RWPE1 (cell line): ENCODE results near the gene PITPNC1.

Source experiments
- CTCF ChIA-PET: fragments of 350-600 bp; sonication (Branson Sonifier 250); formaldehyde crosslinking; extraction: SDS; loops from one replicate; lab custom pipeline; 2021; lab: Yijun Ruan, JAX
- POLR2A ChIA-PET: fragments of 400-600 bp; formaldehyde crosslinking; extraction: SDS; loops from one replicate; lab custom pipeline; 2020; ENCODE audit warnings: antibody characterized with exemption; ENCODE audit not compliant: low non-redundant PET; lab: Yijun Ruan, JAX
- DNase-seq: peaks from one replicate; pipeline ENCODE4 v3.0.0; 2012; ENCODE audit warnings: low spot score
- H3K27ac ChIP-seq: fragments of 450-650 bp; 2 replicates; pipeline ENCODE4 v1.5.1; 2017
- TF ChIP-seq, protein P1 (sequence below): fragments of 450-650 bp; conservative IDR thresholded peaks from 2 replicates; pipeline ENCODE4 v1.5.1; 2017; ENCODE audit warnings: low read depth, mild to moderate bottlenecking

PITPNC1 gene

DNA sequence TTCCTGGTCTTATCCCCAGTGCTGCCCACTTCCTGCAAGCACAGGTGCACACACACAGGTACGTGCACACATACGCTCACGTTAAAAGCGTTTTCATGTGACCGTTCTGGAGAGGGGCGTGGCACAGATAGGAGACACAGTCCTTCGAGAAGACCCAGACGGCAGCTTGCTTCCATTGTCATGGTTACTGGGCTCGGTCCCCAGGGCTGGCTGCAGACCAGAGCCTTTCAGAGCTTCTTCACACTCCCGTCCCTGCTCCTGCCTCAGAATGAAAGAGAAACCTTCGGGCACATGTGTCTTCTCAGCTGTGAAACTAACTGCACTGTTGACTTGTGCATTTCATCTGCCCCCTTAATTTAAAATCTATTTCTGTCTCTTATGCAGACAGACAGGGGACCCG lies 154.2 kb downstream of the PITPNC1 start:
- ChIA-PET POLR2A (no interaction called here), CTCF (interaction anchor here (0.6 kb wide), 1 partner anchor 90 kb away, joined by 4 read pairs; no protein-coding TSS in a partner anchor)
- no peak overlapping the region for H3K27ac ChIP-seq
- TF ChIP-seq, protein P1, sequence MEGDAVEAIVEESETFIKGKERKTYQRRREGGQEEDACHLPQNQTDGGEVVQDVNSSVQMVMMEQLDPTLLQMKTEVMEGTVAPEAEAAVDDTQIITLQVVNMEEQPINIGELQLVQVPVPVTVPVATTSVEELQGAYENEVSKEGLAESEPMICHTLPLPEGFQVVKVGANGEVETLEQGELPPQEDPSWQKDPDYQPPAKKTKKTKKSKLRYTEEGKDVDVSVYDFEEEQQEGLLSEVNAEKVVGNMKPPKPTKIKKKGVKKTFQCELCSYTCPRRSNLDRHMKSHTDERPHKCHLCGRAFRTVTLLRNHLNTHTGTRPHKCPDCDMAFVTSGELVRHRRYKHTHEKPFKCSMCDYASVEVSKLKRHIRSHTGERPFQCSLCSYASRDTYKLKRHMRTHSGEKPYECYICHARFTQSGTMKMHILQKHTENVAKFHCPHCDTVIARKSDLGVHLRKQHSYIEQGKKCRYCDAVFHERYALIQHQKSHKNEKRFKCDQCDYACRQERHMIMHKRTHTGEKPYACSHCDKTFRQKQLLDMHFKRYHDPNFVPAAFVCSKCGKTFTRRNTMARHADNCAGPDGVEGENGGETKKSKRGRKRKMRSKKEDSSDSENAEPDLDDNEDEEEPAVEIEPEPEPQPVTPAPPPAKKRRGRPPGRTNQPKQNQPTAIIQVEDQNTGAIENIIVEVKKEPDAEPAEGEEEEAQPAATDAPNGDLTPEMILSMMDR = no peak
- no peak for DNase-seq

DNA sequence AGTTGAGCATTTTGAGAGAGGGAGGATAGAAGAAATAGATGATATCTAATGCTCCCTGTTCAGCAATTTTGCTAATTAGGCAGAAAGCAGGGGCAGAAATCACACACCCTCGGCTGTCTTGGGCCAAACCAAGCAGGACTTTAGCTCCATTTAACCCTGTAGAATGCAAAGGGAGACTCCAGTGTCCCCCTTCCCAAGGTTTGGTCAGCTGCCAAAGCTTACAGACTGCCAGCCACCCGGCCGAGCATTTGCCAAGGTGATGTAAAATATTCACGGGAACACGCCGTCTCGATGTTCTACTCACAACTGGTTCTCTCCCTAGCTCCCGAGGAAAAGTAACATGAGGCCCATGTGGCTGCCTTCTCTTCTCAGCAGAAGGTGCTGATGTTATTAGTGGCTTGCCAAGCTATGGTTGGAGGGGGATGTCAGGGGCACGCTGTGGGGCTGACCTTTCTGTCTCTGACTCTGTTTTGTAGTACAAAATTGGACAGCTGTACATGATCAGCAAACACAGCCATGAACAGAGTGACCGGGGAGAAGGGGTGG lies 155.3 kb downstream of the PITPNC1 start:
- POLR2A ChIA-PET = no interaction called here
- H3K27ac ChIP-seq = no peak overlapping the region
- TF ChIP-seq, protein P1 = no peak
- CTCF ChIA-PET = interaction anchor here (0.6 kb wide), 1 partner anchor 70 kb away, joined by 4 read pairs; no protein-coding TSS in a partner anchor
- DNase-seq = no peak

DNA sequence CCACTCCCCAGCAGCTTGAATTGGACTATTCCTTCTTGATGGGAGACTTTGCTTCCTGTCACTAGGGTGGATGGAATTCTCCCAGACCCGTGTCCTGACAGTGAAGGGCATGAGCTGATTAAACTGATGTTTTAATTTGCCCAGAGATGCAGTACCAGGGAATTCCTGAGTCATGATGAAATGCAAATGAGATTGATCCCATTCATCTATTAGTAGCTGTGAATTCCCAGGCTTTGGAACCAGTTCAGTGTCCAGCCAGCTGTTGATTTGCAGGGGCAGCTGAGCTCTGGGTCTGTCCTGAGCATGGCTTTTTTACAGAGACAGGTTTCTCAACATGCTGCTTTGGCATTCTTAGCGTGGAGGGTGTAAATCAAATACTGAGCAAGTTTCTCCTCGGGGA lies 157.9 kb downstream of the PITPNC1 start:
- ChIA-PET POLR2A (no interaction called here), CTCF (no interaction called here)
- H3K27ac ChIP-seq = no peak overlapping the region
- TF ChIP-seq, protein P1 = no peak
- DNase-seq = no peak

DNA sequence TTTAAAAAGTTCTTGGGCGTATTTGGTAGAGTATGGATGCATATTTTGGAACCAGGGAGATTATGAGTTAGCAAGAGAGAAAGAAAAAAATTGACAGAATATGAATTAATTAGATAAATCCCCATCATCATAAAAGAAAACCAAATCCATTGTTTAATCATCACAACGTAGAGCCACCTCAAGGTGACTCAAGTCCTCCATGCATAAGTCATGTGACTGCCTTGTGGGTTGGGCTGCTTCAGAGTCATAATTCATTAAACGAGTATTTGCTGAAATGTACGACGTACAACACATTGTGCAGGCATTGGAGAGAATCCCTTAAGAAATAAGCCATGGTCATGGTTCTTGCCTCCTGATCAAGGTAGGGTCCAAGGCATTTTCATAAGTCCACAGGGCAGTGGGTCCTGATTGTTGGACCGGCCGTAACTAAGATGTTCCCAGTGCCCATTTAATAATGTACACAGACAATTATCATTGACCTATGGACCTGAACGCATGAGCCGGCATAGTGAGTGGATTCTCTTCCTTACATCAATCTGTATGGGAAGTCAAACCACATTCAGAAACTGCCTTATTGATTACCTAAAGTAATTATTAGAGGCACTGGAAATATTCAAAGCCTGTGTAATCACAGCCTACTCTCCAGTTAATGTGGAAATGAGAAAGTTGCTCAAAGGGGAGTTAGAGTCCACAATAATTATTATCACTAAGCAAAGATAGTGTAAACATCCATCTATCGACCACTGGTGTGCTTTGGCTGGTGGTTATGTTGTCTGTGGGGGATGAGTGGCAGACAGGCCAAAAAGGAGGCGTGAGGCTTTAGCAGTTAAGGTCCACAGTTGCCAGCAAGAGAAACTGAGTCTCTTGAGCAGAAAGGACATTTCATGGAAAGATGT lies 165.4 kb downstream of the PITPNC1 start:
- DNase-seq = no peak
- TF ChIP-seq, protein P1 = no peak
- POLR2A ChIA-PET = no interaction called here
- CTCF ChIA-PET = no interaction called here
- H3K27ac ChIP-seq = no peak overlapping the region

DNA sequence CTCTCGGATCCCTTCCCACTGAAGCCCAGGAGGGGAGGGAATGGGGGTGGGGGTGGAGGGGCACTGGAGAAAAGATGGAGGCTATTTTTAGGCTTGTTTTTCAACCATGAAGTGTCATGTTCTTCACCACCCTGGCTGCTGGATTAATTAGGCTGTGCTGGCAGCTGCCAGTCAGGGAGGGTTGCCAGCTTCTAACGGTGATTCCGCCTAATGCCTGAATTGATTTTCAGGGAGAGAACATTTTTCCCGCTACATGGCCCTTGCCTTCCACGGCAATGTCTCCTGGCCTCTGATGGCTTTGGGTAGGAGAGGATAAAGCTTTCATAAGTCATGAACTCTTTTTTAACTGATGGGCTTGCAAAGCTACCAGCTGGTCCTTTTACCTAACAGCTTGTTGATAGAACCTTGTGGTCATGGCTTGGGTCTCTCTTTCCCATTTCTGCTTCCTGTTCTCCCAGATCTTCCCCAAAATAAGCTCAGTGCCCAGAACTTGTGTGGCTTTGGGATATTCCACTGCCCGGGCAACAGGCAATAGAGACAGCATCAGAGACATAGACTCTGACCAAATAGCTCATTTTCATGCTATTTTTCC lies 167.4 kb downstream of the PITPNC1 start:
- TF ChIP-seq, protein P1 = no peak
- CTCF ChIA-PET = interaction anchor here (0.5 kb wide), 1 partner anchor 57 kb away, joined by 3 read pairs; no protein-coding TSS in a partner anchor
- H3K27ac ChIP-seq = no peak overlapping the region
- DNase-seq = no peak
- POLR2A ChIA-PET = no interaction called here
